GM18502 (cell line): ENCODE results near the gene RASGRF2.

Experiments
- ATAC-seq: cut with Tn5 transposase; IDR thresholded peaks from one replicate; pipeline ENCODE4 v1.9.1; 2021; ENCODE audit warnings: mild to moderate bottlenecking; ENCODE audit not compliant: unreplicated experiment, poor library complexity

RASGRF2 gene

GRCh38 chr5:80959768-80960442, at the start of gene RASGRF2:
RASGRF2 (plus strand) TSS chr5:80960363; CDS start chr5:80960739, 376 bp downstream.
- ATAC-seq, result no peak

GRCh38 chr5:80912479-80912878, 47.7 kb upstream of the RASGRF2 start:
- ATAC-seq, result no peak

GRCh38 chr5:80915716-80916115, 44.4 kb upstream of the RASGRF2 start:
- ATAC-seq, result no peak

- no peak for ATAC-seq
Measured at GRCh38 chr5:80916676-80917075, 43.5 kb upstream of the RASGRF2 start.

GRCh38 chr5:80917631-80918030, 42.5 kb upstream of the RASGRF2 start:
- no peak for ATAC-seq

- no peak for ATAC-seq
Measured at GRCh38 chr5:80919678-80920196, 40.4 kb upstream of the RASGRF2 start.

GRCh38 chr5:80920333-80920732, 39.8 kb upstream of the RASGRF2 start:
- no peak for ATAC-seq

GRCh38 chr5:80921026-80921425, 39.1 kb upstream of the RASGRF2 start:
- no peak for ATAC-seq

- no peak for ATAC-seq
Measured at GRCh38 chr5:80925931-80926330, 34.2 kb upstream of the RASGRF2 start.

- no peak for ATAC-seq
Measured at GRCh38 chr5:80926536-80926935, 33.6 kb upstream of the RASGRF2 start.

- no peak for ATAC-seq
Measured at GRCh38 chr5:80926979-80927656, 33.0 kb upstream of the RASGRF2 start.

- ATAC-seq, result peak; percentile 54
Measured at GRCh38 chr5:80928073-80928472, 32.1 kb upstream of the RASGRF2 start.

- ATAC-seq, result no peak
Measured at GRCh38 chr5:80930940-80931339, 29.2 kb upstream of the RASGRF2 start.

GRCh38 chr5:80931411-80931810, 28.8 kb upstream of the RASGRF2 start:
- no peak for ATAC-seq

GRCh38 chr5:80933036-80933435, 27.1 kb upstream of the RASGRF2 start:
- no peak for ATAC-seq

GRCh38 chr5:80934751-80935150, 25.4 kb upstream of the RASGRF2 start:
- ATAC-seq, result no peak

- ATAC-seq, result no peak
Measured at GRCh38 chr5:80935811-80936385, 24.3 kb upstream of the RASGRF2 start.

GRCh38 chr5:80936881-80937280, 23.3 kb upstream of the RASGRF2 start:
- ATAC-seq, result no peak

GRCh38 chr5:80937584-80938356, 22.4 kb upstream of the RASGRF2 start:
- no peak for ATAC-seq

GRCh38 chr5:80941496-80941895, 18.7 kb upstream of the RASGRF2 start:
- no peak for ATAC-seq

GRCh38 chr5:80951366-80951765, 8.8 kb upstream of the RASGRF2 start:
- no peak for ATAC-seq
